Measurements from ENCODE around the gene TMEM203.

TMEM203 gene

GRCh38 chr9:137178201-137178938, 27.1 kb downstream of the TMEM203 start:
- no peak for DNase-seq (ENCODE audit: low read depth)

- DNase-seq (ENCODE audit: low read depth) = no peak
These were observed 28.9 kb downstream of the TMEM203 start for GRCh38 chr9:137176302-137177182.

- DNase-seq (ENCODE audit: low read depth) = no peak
These were observed 30.0 kb downstream of the TMEM203 start for GRCh38 chr9:137175345-137175961.

GRCh38 chr9:137174722-137175293, 30.6 kb downstream of the TMEM203 start:
- no peak for DNase-seq (ENCODE audit: low read depth)

GRCh38 chr9:137173796-137174664, 31.4 kb downstream of the TMEM203 start:
- DNase-seq (ENCODE audit: low read depth) = no peak

GRCh38 chr9:137172901-137173795, 32.3 kb downstream of the TMEM203 start:
- no peak for DNase-seq (ENCODE audit: low read depth)

GRCh38 chr9:137171149-137171900, 34.1 kb downstream of the TMEM203 start:
- DNase-seq (ENCODE audit: low read depth) = no peak

- DNase-seq (ENCODE audit: low read depth) = no peak
These were observed 34.8 kb downstream of the TMEM203 start for GRCh38 chr9:137170486-137171148.

- DNase-seq (ENCODE audit: low read depth) = no peak
These were observed 35.5 kb downstream of the TMEM203 start, which contains the start of gene LRRC26 for GRCh38 chr9:137169896-137170358. Gene LRRC26, minus strand, starts transcription at chr9:137170051. Its CDS starts 108 bp downstream, at chr9:137169943.

GRCh38 chr9:137168904-137169856, 36.3 kb downstream of the TMEM203 start:
- no peak for DNase-seq (ENCODE audit: low read depth)

GRCh38 chr9:137168573-137168903, 36.9 kb downstream of the TMEM203 start:
- no peak for DNase-seq (ENCODE audit: low read depth)

- no peak for DNase-seq (ENCODE audit: low read depth)
These were observed 37.5 kb downstream of the TMEM203 start for GRCh38 chr9:137167747-137168572.

GRCh38 chr9:137167277-137167746, 38.1 kb downstream of the TMEM203 start:
- DNase-seq (ENCODE audit: low read depth) = no peak

GRCh38 chr9:137166380-137167229, 38.8 kb downstream of the TMEM203 start:
- DNase-seq (ENCODE audit: low read depth) = no peak

GRCh38 chr9:137165250-137165836, 40.1 kb downstream of the TMEM203 start:
- no peak for DNase-seq (ENCODE audit: low read depth)

Data from stimulated activated CD8-positive, alpha-beta memory T cell treated with anti-CD3 and anti-CD28 coated beads, Interleukin-15, amount 100 ng/mL, for 1 hour (primary cell).